ENCODE measurements around the gene SRP9. TPM values are rescaled to one million over a fixed set of nuclear protein-coding genes. Genes with fewer than 3 reads are reported as not detected.
"Not testable (repeated sequence)": the region's sequence is repeated elsewhere in the genome, so short reads cannot be mapped to it uniquely, and the experiment has no call there.

The SRP9 gene
- total RNA-seq, 1 donor from 2014 or later: 252 TPM

- H3K27ac Mint-ChIP-seq (ENCODE audit: unreplicated experiment): no peak overlapping the region
- H3K4me3 Mint-ChIP-seq (ENCODE audit: unreplicated experiment): no peak overlapping the region
- H3K36me3 Mint-ChIP-seq (ENCODE audit: low read depth, unreplicated experiment): peaks cover 19% of the 10 kb centered on the region
- TF ChIP-seq CTCF (IDR thresholded peaks at IDR 0.05; ENCODE audit: unreplicated experiment): no peak
- H3K27me3 Mint-ChIP-seq (ENCODE audit: unreplicated experiment): peaks cover 5% of the 10 kb centered on the region
- no peaks in the 10 kb centered on the region for H3K9me3 Mint-ChIP-seq (ENCODE audit: unreplicated experiment)
- no peak for DNase-seq (ENCODE audit: low spot score)
- H3K4me1 Mint-ChIP-seq (ENCODE audit: unreplicated experiment): no peaks in the 10 kb centered on the region
These were observed 58.2 kb downstream of the SRP9 start for GRCh38 chr1:225835856-225836255.

GRCh38 chr1:225836296-225836695 is 58.7 kb downstream of the SRP9 start:
- H3K4me3 Mint-ChIP-seq (ENCODE audit: unreplicated experiment); H3K27ac Mint-ChIP-seq (ENCODE audit: unreplicated experiment); H3K4me1 Mint-ChIP-seq (ENCODE audit: unreplicated experiment); H3K9me3 Mint-ChIP-seq (ENCODE audit: unreplicated experiment); H3K27me3 Mint-ChIP-seq (ENCODE audit: unreplicated experiment); DNase-seq (ENCODE audit: low spot score): not testable (repeated sequence)
- peaks cover 21% of the 10 kb centered on the region for H3K36me3 Mint-ChIP-seq (ENCODE audit: low read depth, unreplicated experiment)

GRCh38 chr1:225838793-225839192 is 61.2 kb downstream of the SRP9 start:
- DNase-seq (ENCODE audit: low spot score): no peak
- H3K27ac Mint-ChIP-seq (ENCODE audit: unreplicated experiment): no peak overlapping the region
- no peaks in the 10 kb centered on the region for H3K9me3 Mint-ChIP-seq (ENCODE audit: unreplicated experiment)
- H3K27me3 Mint-ChIP-seq (ENCODE audit: unreplicated experiment): peaks cover 13% of the 10 kb centered on the region
- no peaks in the 10 kb centered on the region for H3K4me1 Mint-ChIP-seq (ENCODE audit: unreplicated experiment)
- H3K4me3 Mint-ChIP-seq (ENCODE audit: unreplicated experiment): no peak overlapping the region
- TF ChIP-seq CTCF (IDR thresholded peaks at IDR 0.05; ENCODE audit: unreplicated experiment): no peak
- peaks cover 28% of the 10 kb centered on the region for H3K36me3 Mint-ChIP-seq (ENCODE audit: low read depth, unreplicated experiment)

Other genes starting within 250 kb of the SRP9 start
- gene ENAH, start 124.7 kb upstream of the SRP9 start, total RNA-seq (ENCODE audit: unreplicated experiment): 82.9 TPM
- gene EPHX1, start 32.3 kb downstream of the SRP9 start, total RNA-seq (ENCODE audit: unreplicated experiment): 45.0 TPM
- gene TMEM63A, start 104.6 kb downstream of the SRP9 start, total RNA-seq (ENCODE audit: unreplicated experiment): 79.9 TPM
- gene LEFTY1, start 111.3 kb downstream of the SRP9 start, total RNA-seq (ENCODE audit: unreplicated experiment): 0.28 TPM
- 44.5 TPM for gene PYCR2, start 146.4 kb downstream of the SRP9 start, total RNA-seq (ENCODE audit: unreplicated experiment)
- 0.26 TPM for gene LEFTY2, start 163.4 kb downstream of the SRP9 start, total RNA-seq (ENCODE audit: unreplicated experiment)
- 17.8 TPM for gene SDE2, start 221.5 kb downstream of the SRP9 start, total RNA-seq (ENCODE audit: unreplicated experiment)